HG03066 (cell line): ENCODE data around the gene CXCL14.

Experiments used
- ATAC-seq: cut with Tn5 transposase; IDR thresholded peaks from one replicate; pipeline ENCODE4 v1.9.1; 2021; ENCODE audit warnings: low read depth; ENCODE audit not compliant: unreplicated experiment

CXCL14 gene

DNA sequence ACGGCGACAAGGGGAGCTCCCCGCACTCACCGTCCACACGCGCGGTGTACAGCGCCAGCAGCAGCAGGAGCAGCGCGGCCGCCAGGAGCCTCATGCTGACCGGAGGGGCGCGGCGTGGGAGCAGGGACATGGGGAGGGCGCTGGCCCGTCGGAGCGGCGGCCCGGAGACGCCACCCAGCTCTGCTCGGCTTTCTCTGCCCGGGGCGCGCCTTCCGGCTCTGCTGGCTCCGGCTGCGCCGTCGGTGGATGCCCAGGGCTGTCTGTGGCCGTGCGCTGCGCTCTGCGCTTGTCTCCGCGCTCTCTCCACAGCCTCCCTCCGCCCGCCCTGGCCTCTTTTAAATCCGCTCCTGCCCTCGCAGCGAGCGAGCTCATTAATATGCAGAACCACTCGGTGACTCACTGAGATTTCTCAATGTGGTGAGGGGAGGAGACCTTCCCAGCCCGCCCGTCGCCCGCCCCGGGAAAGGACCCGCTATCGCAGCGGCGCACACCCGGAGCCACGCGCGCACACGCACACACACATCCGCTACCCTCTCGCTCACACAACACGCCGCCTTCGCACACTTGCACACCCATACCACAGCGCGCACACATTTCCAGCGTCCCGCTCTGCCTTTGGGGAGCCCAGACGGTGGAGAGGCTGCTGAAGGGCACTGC is at the start of gene CXCL14:
TSS of gene CXCL14 (minus strand) at position 307 of the 657 bp plus-strand sequence. CDS start at position 94, 213 bp downstream.
- ATAC-seq: no peak

DNA sequence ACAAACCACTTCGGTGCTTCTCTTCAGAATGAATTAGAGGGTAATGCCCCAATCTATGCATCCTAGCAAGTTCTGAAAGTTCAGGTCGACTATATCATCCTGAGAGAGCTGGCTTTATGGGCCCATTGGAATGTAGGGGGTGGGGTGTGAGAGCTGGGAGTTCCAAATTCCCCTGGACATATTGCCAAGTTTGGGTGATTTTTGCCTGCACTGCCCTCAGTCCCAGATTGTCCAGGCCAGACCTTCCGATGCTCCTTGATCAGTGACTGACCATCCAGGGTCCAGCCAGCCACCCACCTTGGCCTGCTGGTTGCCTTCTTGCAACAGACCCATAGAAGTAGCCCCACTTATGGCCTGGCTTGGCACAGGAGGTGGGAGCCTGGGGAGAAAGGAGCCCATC is 47.8 kb upstream of the CXCL14 start:
- no peak for ATAC-seq

DNA sequence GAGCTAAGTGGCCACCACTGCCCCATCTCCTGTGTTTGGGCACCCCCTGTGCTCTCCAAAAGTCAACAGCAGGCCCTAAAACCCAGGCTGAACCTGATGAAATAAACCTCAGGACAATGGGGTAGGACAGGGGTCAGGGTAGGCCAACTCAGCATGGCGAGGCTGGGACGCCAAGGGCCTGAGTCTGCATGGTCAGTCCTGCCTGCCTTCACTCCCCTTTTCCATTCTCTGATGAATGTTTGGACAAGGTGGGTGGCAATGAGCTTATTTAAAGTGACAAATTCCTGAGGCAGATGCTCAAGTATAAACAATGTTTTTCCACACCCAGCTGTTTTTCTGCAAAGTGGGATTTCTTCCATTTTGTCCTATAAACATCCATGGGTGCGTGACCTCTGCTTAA is 47.2 kb upstream of the CXCL14 start:
- ATAC-seq: no peak

DNA sequence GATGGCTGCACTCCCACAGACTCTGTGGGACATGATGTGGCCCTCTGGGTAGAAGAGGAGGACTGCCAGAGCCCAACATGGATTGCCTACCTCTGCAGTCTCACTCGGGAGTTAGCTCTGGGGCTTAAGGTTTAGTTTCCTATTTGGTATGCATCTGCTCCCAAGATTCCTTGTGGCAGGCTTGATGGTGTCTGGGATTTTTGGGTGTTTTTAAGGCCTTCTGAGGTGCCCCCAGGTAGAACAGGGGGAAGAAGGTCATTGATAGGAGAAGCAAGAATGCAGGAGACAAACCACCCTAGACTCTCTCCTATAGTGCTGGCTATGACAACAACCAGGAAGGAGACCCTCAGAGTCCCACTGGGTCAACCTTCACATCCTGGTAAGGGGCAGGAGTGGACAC is 46.7 kb upstream of the CXCL14 start:
- no peak for ATAC-seq

DNA sequence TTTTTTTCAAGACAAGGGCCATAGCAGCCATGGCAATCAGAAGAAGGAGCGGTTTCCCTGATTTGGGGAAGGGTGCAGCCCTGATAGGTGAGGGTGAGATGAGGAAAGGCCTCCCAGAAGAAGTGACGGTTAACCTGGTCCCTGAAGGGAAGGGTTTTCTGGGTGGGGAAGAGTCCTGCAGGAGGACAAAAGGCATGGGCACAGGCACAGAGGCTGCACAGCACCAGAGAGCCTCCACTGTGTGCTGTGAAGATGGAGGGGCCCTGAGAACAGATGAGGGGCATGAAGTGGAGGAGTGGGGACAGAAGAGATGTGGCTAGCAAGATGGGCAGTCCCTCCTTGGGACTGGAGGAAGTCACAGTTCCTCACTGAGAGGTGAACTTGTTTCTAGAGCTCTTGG is 46.3 kb upstream of the CXCL14 start:
- ATAC-seq: no peak

DNA sequence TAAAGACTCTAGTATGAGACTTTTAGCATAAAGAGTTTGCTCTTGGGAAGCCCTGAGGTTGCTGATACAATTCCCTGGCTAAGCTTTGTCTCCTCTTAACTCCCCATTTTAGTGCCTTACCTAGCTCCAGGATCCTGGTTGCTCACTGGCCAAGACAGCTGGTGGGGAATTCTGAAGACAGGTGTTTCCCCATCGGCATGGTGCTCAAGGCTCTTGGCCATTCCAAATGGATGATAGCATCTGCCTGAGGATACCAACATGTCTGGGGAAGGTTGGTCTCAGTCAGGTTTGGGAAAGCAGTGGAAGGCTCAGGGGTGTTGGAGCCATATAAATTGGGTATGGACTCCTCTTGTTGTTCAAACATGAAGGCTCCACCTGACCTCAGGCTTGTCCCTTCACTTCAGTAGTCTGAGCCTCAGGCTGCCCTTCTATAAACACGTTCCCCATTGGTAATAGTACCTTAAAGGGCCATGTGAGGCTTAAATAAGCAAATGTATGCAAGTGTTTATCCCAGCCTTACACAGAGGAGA is 44.5 kb upstream of the CXCL14 start:
- no peak for ATAC-seq

DNA sequence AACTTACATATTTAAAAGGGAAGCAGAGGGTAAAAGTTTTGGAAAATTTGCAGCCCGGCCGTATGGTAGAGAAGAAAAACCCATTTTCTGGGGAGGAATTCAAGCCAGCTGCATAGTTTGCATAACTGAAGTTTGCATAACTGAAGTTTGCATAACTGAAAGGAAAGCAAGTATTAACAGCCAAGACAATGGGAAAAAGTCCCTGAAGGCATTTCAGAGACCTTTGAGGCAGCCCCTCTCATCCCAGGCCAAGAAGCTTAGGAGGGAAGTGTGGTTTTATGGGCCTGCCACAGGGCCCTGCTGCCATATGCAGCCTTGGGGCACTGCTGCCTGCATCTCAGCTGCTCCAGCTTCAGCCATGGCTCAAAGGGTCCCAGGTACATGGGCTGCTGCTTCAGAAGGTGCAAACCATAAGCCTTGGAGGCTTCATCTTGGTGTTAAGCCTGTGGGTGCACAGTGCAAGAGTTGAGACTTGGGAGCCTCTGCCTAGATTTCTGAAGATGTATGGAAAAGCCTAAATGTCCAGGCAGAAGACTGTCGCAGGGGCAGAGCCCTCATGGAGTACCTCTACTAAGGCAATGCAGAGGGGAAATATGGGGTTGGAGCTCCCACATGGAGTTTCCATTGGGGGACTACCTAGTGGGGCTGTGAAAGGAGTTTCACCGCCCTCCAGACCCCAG is 36.9 kb upstream of the CXCL14 start:
- ATAC-seq: no peak

DNA sequence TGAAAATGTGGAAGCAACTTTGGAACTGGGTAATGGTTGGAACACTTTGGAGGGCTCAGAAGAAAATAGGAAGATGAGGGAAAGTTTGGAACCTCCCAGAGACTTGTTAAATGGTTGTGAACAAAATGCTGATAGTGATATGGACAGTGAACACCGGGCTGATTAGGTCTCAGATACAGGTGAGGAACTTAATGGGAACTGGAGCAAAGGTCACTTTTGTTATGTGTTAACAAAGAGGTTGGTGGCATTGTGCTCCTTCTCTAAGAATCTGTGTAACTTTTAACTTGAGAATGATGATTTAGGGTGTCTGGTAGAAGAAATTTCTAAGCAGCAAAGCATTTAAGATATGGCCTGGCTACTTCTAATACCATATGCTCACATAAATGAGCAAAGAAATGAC is 36.4 kb upstream of the CXCL14 start:
- ATAC-seq: no peak

DNA sequence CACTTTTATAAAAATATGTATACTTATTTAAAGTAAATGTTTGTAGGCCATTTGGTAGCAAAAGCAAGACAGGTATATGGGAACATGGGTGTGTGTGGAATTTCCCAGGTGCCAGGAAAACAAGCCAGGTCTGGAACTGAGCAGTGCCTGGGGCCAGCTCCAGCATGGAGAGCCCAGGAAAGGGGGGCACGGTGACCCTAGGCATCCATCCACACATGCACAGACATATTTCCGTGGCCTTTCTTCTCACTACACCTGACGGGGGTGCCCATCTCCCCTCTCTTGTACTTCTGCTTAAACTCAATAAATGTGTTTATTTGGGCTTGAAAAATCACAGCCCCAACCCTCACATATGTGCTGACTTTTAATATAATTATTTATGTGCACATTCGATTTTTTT is 31.2 kb upstream of the CXCL14 start:
- ATAC-seq: no peak

DNA sequence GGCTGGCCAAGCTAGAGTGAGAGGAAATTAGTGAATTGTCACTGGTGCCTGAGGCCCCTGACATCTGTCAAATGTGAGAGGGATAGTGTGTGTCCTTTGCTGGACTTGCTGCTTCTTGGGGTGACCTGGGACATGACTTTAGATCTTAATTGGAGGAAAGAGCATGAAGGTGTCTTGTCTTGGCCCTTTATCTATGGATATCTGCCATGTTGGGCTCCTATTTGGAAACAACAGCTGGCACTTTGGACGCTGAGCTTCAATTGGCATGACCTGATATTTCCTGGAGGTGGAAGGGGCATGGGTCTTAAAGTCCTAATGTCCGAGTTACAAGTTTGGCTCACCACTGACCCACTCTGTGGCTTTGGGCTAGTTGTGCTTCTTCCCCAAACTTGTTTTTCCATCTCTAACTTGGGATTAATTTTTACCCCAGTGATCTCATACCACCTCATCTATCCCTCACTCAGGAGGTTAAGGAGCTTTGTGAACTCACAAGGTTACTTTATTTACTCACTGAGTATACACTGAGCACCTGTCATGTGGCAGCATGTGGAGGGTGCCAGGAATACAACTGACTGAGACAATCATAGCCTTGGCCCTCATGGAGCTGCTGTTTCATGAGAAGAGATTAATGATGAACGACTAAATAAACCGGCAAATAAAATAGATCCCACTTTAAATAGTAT is 30.1 kb upstream of the CXCL14 start:
- ATAC-seq: no peak

- ATAC-seq: no peak
These were observed 29.6 kb upstream of the CXCL14 start for GRCh38 chr5:135608361-135608760.

GRCh38 chr5:135606431-135606830 is 27.6 kb upstream of the CXCL14 start:
- ATAC-seq: no peak

DNA sequence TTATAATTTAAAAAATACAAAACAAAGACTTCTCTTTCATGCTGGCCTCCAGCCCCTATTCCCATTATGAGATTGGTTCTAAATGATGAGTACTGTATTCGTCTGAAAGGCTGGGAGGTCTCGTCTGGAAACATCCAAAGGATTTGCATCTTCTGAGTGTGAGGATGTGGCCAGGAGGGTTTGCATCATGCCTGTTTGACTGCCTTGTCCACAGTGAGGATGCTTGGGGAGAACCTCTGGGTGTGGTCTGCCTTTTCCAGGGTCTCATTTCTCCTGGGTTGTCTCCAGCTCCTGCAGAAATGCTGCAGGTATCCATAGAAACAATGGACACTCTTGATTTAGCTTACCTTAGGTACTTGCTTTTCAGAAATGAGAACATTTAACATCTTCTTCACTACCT is 26.4 kb upstream of the CXCL14 start:
- no peak for ATAC-seq

DNA sequence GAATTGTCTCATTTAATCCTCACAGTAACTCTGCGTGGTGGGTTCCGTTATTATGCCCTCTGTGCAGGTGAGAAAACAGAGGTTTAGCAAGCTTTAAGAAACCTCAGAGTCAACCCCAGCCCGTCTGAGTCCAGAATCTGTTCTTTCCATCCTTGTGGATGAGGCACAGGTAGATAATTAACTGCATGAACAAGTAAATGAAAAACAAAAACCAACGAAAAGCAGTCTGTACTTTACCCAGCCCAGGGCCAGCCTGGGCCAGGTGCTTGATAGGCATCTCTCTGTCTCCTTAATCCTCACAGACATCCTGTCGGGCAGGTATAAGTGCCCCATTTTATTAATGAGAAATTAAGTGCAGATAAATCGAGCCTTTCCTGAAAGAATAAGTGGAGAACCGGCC is 25.3 kb upstream of the CXCL14 start:
- ATAC-seq: no peak

GRCh38 chr5:135602882-135603721 is 24.3 kb upstream of the CXCL14 start:
- no peak for ATAC-seq

GRCh38 chr5:135601466-135601865 is 22.7 kb upstream of the CXCL14 start:
- no peak for ATAC-seq

- ATAC-seq: no peak
These were observed 22.2 kb upstream of the CXCL14 start for GRCh38 chr5:135600971-135601381.

GRCh38 chr5:135600152-135600570 is 21.4 kb upstream of the CXCL14 start:
- ATAC-seq: no peak

- ATAC-seq: no peak
These were observed 20.8 kb upstream of the CXCL14 start for GRCh38 chr5:135599421-135600151.
